GM23338 (cell line): ENCODE results near the gene PDE4B.

Experiments
- CREB1 ChIP-seq: fragments of 250-450 bp; sonication (Bioruptor Pico); IDR thresholded peaks from 2 replicates; pipeline ENCODE4 v1.5.0; 2020; ENCODE audit warnings: low read depth, mild to moderate bottlenecking, moderate library complexity
- CTCF ChIP-seq, 2 experiments: fragments of 200-600 bp in 1 of 2; sonication (generic) in 1 of 2; conservative IDR thresholded peaks; 2 replicates each; pipeline versions ENCODE4 v1.5.1 to v1.6.1; 2016 to 2017; ENCODE audit warnings: antibody characterized with exemption in 2 of 2, low read depth in 2 of 2, mild to moderate bottlenecking in 2 of 2, moderate library complexity in 1 of 2
- ETS1 ChIP-seq: IDR thresholded peaks from 2 replicates; pipeline ENCODE4 v1.6.1; 2016; ENCODE audit warnings: antibody characterized with exemption
- EZH2 ChIP-seq: fragments of 200-600 bp; sonication (generic); IDR thresholded peaks from one replicate; pipeline ENCODE4 v1.8.0; 2017; ENCODE audit warnings: antibody characterized with exemption, mild to moderate bottlenecking, low read depth; ENCODE audit not compliant: unreplicated experiment
- EZH2phosphoT487 ChIP-seq: fragments of 200-600 bp; sonication (generic); IDR thresholded peaks from one replicate; pipeline ENCODE4 v1.8.1; 2018; ENCODE audit warnings: antibody characterized with exemption; ENCODE audit not compliant: unreplicated experiment
- JUNB ChIP-seq: IDR thresholded peaks from one replicate; pipeline ENCODE4 v1.6.1; 2016; ENCODE audit warnings: antibody characterized with exemption; ENCODE audit not compliant: unreplicated experiment
- NANOG ChIP-seq: IDR thresholded peaks from 2 replicates; pipeline ENCODE4 v1.6.1; 2016; ENCODE audit warnings: antibody characterized with exemption, borderline replicate concordance
- POLR2AphosphoS5 ChIP-seq: IDR thresholded peaks from 2 replicates; pipeline ENCODE4 v1.6.1; 2016; ENCODE audit warnings: antibody characterized with exemption, low read depth
- REST ChIP-seq: IDR thresholded peaks from one replicate; pipeline ENCODE4 v1.6.1; 2018; ENCODE audit warnings: antibody characterized with exemption; ENCODE audit not compliant: unreplicated experiment

DNA sequence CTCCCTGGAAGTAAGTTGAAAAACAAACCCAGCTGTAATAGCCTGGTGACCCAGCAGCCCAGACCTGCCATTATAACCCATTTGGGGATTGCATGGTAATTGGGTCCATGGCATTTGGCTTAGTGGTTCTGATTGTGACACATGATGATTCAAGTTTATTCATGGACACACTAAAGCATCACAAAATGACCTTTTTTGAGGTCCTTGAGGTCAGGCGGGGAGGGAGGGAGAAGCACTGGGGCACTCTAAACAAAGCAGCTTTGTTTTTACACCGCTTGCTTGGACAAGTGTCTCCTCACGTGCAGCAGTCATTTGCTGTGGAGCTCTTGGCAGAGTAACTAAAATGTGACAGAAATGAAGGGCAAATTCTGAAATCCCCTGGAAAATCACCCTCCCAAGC is 500.2 kb downstream of the PDE4B start:
- TF ChIP-seq CTCF (conservative IDR thresholded peaks at IDR 0.05; ENCODE audit: low read depth in 2 of 2) (no peak), EZH2phosphoT487 (no peak), EZH2 (no peak), REST (no peak), NANOG (no peak), CREB1 (no peak), POLR2AphosphoS5 (no peak), JUNB (no peak), ETS1 (no peak)
